ENCODE measurements around the gene PITPNM3.

GRCh38 chr17:6454495-6455320, 101.6 kb downstream of the PITPNM3 start:
- TF ChIP-seq POLR2AphosphoS5 (IDR thresholded peaks at IDR 0.05; ENCODE audit: low read depth, low read length) (no peak), SPI1 (IDR thresholded peaks at IDR 0.05; ENCODE audit: low read depth, low read length) (no peak), POLR2A (IDR thresholded peaks at IDR 0.05; ENCODE audit: low read depth, low read length) (no peak)
